Posterior vena cava (tissue), 2 donors: ENCODE results near the gene BNIP5. TPM values are rescaled to one million over a fixed set of nuclear protein-coding genes. Genes with fewer than 3 reads are reported as not detected.

Experiments used
- total RNA-seq, 2 donors: library from RNA; stranded (reverse); fragmentation: NEBNext Ultra II Directional; extraction: Animal tissue kit (Norgen Biotek cat#: 25700); gene quantifications; one replicate each; pipeline ENCODE4 v1.2.1, GENCODE V29; 2021
- donor health status: DM: yes; HTN: yes; CAD: no.
- donor health status: DM: yes; HTN: yes; CAD: no.

The BNIP5 gene
- total RNA-seq, 2 donors from 2014 or later: not detected

Other genes with a start within 250 kb of the BNIP5 start
- gene MAPK13, start 206.4 kb downstream of the BNIP5 start, total RNA-seq: 10 to 100 TPM in 1 of 2 donors, 1 to 10 TPM in 1; 7.0 to 10.1 TPM
- gene BRPF3, start 140.1 kb downstream of the BNIP5 start, total RNA-seq: 10 to 100 TPM; 16.2 to 22.8 TPM
- under 1 TPM; 0.14 to 0.19 TPM for gene PNPLA1, start 66.8 kb downstream of the BNIP5 start, total RNA-seq
- gene ETV7, start 50.8 kb upstream of the BNIP5 start, total RNA-seq: under 1 TPM in 1 of 2 donors, not detected in 1; 0.57 TPM
- not detected for gene PXT1, start 106.0 kb upstream of the BNIP5 start, total RNA-seq
- 10 to 100 TPM; 52.6 to 54.3 TPM for gene KCTD20, start 106.1 kb upstream of the BNIP5 start, total RNA-seq
- 10 to 100 TPM; 32.1 to 32.7 TPM for gene STK38, start 210.6 kb upstream of the BNIP5 start, total RNA-seq